Stimulated activated naive CD4-positive, alpha-beta T cell (primary cell): ENCODE results near the gene IGF1R.

Experiments used
- DNase-seq, 6 experiments: peaks; one replicate each; lab custom pipeline; 2025; lab: John Stamatoyannopoulos, UW

The IGF1R gene

GRCh38 chr15:98943051-98943508, 294.7 kb downstream of the IGF1R start:
- no peak for DNase-seq

- DNase-seq, result no peak
These were observed 295.3 kb downstream of the IGF1R start for GRCh38 chr15:98943601-98944151.

- DNase-seq, result no peak
These were observed 298.2 kb downstream of the IGF1R start for GRCh38 chr15:98946301-98947255.

GRCh38 chr15:98948456-98948855, 300.1 kb downstream of the IGF1R start:
- no peak for DNase-seq

GRCh38 chr15:98948941-98949340, 300.6 kb downstream of the IGF1R start:
- no peak for DNase-seq

GRCh38 chr15:98949624-98950023, 301.3 kb downstream of the IGF1R start:
- no peak for DNase-seq

GRCh38 chr15:98950248-98950647, 301.9 kb downstream of the IGF1R start:
- DNase-seq, result no peak

- no peak for DNase-seq
These were observed 302.7 kb downstream of the IGF1R start for GRCh38 chr15:98951004-98951403.

- DNase-seq, result no peak
These were observed 303.4 kb downstream of the IGF1R start for GRCh38 chr15:98951493-98952320.

- DNase-seq, result no peak
These were observed 304.1 kb downstream of the IGF1R start for GRCh38 chr15:98952381-98952803.

- no peak for DNase-seq
These were observed 304.9 kb downstream of the IGF1R start for GRCh38 chr15:98953000-98953787.

- no peak for DNase-seq
These were observed 305.6 kb downstream of the IGF1R start for GRCh38 chr15:98953968-98954367.

- no peak for DNase-seq
These were observed 306.1 kb downstream of the IGF1R start for GRCh38 chr15:98954411-98954810.

GRCh38 chr15:98955331-98955730, 307.0 kb downstream of the IGF1R start:
- DNase-seq, result no peak

- no peak for DNase-seq
These were observed 307.8 kb downstream of the IGF1R start for GRCh38 chr15:98955961-98956723.

GRCh38 chr15:98956796-98957553, 308.6 kb downstream of the IGF1R start:
- no peak for DNase-seq

GRCh38 chr15:98957655-98958054, 309.3 kb downstream of the IGF1R start:
- DNase-seq, result no peak

- DNase-seq, result no peak
These were observed 309.7 kb downstream of the IGF1R start for GRCh38 chr15:98958076-98958475.

- no peak for DNase-seq
These were observed 310.7 kb downstream of the IGF1R start for GRCh38 chr15:98958918-98959639.
